ENCODE measurements around the gene TMTC4.

DNA sequence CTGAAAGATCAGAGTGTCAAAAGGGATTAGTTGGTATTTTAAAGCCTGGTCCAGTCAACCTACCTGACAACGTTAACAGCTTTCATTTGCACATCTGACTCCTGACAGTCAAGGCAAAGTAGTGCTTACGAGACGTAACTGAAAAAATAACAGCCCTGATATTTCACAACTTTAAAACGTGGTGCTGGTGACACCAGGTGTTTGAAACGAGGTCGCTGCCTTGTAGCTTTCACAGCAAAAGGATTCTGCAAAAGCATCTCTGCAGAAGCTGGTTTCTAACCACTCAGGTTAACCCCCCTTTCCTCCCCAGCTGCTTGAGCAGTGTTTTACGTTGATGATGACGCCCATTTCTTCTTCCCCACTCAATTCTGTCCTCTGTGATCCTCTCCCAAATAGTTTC, 109.3 kb downstream of the TMTC4 start:
- TF ChIP-seq, protein P1, sequence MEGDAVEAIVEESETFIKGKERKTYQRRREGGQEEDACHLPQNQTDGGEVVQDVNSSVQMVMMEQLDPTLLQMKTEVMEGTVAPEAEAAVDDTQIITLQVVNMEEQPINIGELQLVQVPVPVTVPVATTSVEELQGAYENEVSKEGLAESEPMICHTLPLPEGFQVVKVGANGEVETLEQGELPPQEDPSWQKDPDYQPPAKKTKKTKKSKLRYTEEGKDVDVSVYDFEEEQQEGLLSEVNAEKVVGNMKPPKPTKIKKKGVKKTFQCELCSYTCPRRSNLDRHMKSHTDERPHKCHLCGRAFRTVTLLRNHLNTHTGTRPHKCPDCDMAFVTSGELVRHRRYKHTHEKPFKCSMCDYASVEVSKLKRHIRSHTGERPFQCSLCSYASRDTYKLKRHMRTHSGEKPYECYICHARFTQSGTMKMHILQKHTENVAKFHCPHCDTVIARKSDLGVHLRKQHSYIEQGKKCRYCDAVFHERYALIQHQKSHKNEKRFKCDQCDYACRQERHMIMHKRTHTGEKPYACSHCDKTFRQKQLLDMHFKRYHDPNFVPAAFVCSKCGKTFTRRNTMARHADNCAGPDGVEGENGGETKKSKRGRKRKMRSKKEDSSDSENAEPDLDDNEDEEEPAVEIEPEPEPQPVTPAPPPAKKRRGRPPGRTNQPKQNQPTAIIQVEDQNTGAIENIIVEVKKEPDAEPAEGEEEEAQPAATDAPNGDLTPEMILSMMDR (conservative IDR thresholded peaks at IDR 0.05; ENCODE audit: low read depth, low read length) = no peak
- TF ChIP-seq RCOR1 (IDR thresholded peaks at IDR 0.05; ENCODE audit: insufficient replicate concordance, low read length) (no peak), POLR2A (IDR thresholded peaks at IDR 0.05; ENCODE audit: low read depth, low read length) (no peak), RFX5 (IDR thresholded peaks at IDR 0.05; ENCODE audit: low read depth, low read length) (no peak), RAD21 (IDR thresholded peaks at IDR 0.05; ENCODE audit: low read length) (no peak), BHLHE40 (IDR thresholded peaks at IDR 0.05; ENCODE audit: low read depth, low read length) (no peak), CHD1 (IDR thresholded peaks at IDR 0.05; ENCODE audit: low read depth, low read length) (no peak), MAFK (IDR thresholded peaks at IDR 0.05; ENCODE audit: low read depth, low read length) (no peak), MAZ (IDR thresholded peaks at IDR 0.05; ENCODE audit: borderline replicate concordance, low read depth, low read length) (no peak), SMC3 (IDR thresholded peaks at IDR 0.05; ENCODE audit: low read depth, low read length) (no peak), CEBPB (IDR thresholded peaks at IDR 0.05; ENCODE audit: low read depth, low read length) (0 out of 2 replicates have a peak, but pooled peaks have one; percentile 27)
- TF ChIP-seq, protein P2, sequence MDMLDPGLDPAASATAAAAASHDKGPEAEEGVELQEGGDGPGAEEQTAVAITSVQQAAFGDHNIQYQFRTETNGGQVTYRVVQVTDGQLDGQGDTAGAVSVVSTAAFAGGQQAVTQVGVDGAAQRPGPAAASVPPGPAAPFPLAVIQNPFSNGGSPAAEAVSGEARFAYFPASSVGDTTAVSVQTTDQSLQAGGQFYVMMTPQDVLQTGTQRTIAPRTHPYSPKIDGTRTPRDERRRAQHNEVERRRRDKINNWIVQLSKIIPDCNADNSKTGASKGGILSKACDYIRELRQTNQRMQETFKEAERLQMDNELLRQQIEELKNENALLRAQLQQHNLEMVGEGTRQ (IDR thresholded peaks at IDR 0.05; ENCODE audit: low read depth, low read length) = no peak

Data from IMR-90 (cell line).